ENCODE measurements around the gene SORCS3.

- TF ChIP-seq CTCF (conservative IDR thresholded peaks at IDR 0.05) (no peak), EZH2 (IDR thresholded peaks at IDR 0.05; ENCODE audit: low read depth) (no peak)
These were observed 612.6 kb downstream of the SORCS3 start for GRCh38 chr10:105253515-105254212.
